Kidney (tissue), 14 donors: ENCODE measurements around the gene ITGAX. TPM values are rescaled to one million over a fixed set of nuclear protein-coding genes. Genes with fewer than 3 reads are reported as not detected.

Source experiments
- DNase-seq, 5 donors: peaks; one replicate each; pipeline ENCODE4 v3.0.0-alpha.2; 2013 to 2020
- FAIRE-seq: peaks from 2 replicates; lab custom pipeline; 2012; peaks lifted over from hg19 to GRCh38; lab: Jason Lieb, UNC
- H3K27ac ChIP-seq, 2 donors: one replicate each; pipeline ENCODE4 v1.7.0; 2013; ENCODE audit warnings: low read depth in 2 of 2, low read length in 2 of 2, inconsistent platforms in 1 of 2
- H3K27me3 ChIP-seq: one replicate; pipeline ENCODE4 v1.7.1; 2013; ENCODE audit warnings: low read length, inconsistent platforms; ENCODE audit not compliant: control insufficient read depth, insufficient read depth
- H3K36me3 ChIP-seq, 3 donors: one replicate each; pipeline versions ENCODE4 v1.7.0 to v1.7.1; 2013; ENCODE audit warnings: low read length in 3 of 3, control low read depth in 1 of 3, inconsistent platforms in 1 of 3; ENCODE audit not compliant: insufficient read depth in 3 of 3, control insufficient read depth in 2 of 3
- H3K4me1 ChIP-seq, 3 donors: one replicate each; pipeline versions ENCODE4 v1.7.0 to v1.7.1; 2013; ENCODE audit warnings: low read length in 3 of 3, inconsistent platforms in 1 of 3, low read depth in 1 of 3; ENCODE audit not compliant: control insufficient read depth in 2 of 3, insufficient read depth in 2 of 3
- H3K4me3 ChIP-seq, 3 donors: one replicate each; pipeline versions ENCODE4 v1.7.0 to v1.8.1; 2013; ENCODE audit warnings: low read length in 3 of 3, control low read depth in 1 of 3, inconsistent platforms in 1 of 3
- H3K9ac ChIP-seq, 3 donors: one replicate each; pipeline versions ENCODE4 v1.7.0 to v1.7.1; 2013; ENCODE audit warnings: low read length in 3 of 3, control low read depth in 1 of 3, inconsistent platforms in 1 of 3
- H3K9me3 ChIP-seq, 3 donors: one replicate each; pipeline versions ENCODE4 v1.7.0 to v1.7.1; 2013; ENCODE audit warnings: low read length in 3 of 3, control low read depth in 1 of 3, inconsistent platforms in 1 of 3; ENCODE audit not compliant: control insufficient read depth in 2 of 3, insufficient read depth in 1 of 3
- CTCF ChIP-seq: IDR thresholded peaks from 3 replicates; pipeline ENCODE4 v1.5.1; 2012; ENCODE audit warnings: mild to moderate bottlenecking, moderate library complexity, borderline replicate concordance; ENCODE audit not compliant: insufficient read depth; ENCODE audit errors: extremely low read depth
- intact Hi-C: fragments of 100-400 bp; cut with DNase I; formaldehyde crosslinking; loops from one replicate; pipeline ENCODE4 v1.11.1; 2022
- polyA plus RNA-seq: library from polyadenylated mRNA; stranded (reverse); fragments of 350-450 nt; fragmentation: Illumina TruSeq; extraction: RNeasy Lipid Tissue Mini Kit (QIAGEN cat#74804); gene quantifications from one replicate; pipeline ENCODE4 v1.2.3, GENCODE V29; 2014; ENCODE audit warnings: low read depth, low replicate concordance; ENCODE audit not compliant: insufficient read depth
- total RNA-seq: library from RNA; stranded (reverse); fragmentation: NEBNext Ultra II Directional; extraction: Animal tissue kit (Norgen Biotek cat#: 25700); gene quantifications from one replicate; pipeline ENCODE4 v1.2.1, GENCODE V29; 2021
- donor health status: control.
- donor health status: control.
- donor health status: control.
- donor health status: control.
- donor health status: control.
- donor health status: DM: yes; HTN: yes; CAD: no.
- donor health status: Normal renal cell carcinoma (clear cell type).

Gene ITGAX
- total and polyA plus RNA-seq, 2 donors from 2014 or later: 0.37 to 11.9 TPM

- Histone ChIP-seq H3K9ac (no peak overlapping the region), H3K9me3 (no peaks in the 10 kb centered on the region), H3K27ac (no peak overlapping the region), H3K4me3 (no peak overlapping the region), H3K36me3 (no peaks in the 10 kb centered on the region), H3K4me1 (no peaks in the 10 kb centered on the region), H3K27me3 (no peaks in the 10 kb centered on the region)
- no peak for FAIRE-seq
- no peak for TF ChIP-seq CTCF
- DNase-seq: no peak
- intact Hi-C loops: no loop called here
These were observed 47.7 kb downstream of the ITGAX start for GRCh38 chr16:31402687-31403086.

- TF ChIP-seq CTCF: no peak
- Histone ChIP-seq H3K27ac (no peak overlapping the region), H3K27me3 (no peaks in the 10 kb centered on the region), H3K9ac (no peak overlapping the region), H3K4me3 (no peak overlapping the region), H3K9me3 (no peaks in the 10 kb centered on the region), H3K4me1 (no peaks in the 10 kb centered on the region), H3K36me3 (no peaks in the 10 kb centered on the region)
- DNase-seq: no peak
- FAIRE-seq: no peak
- intact Hi-C loops: no loop called here
These were observed 48.8 kb downstream of the ITGAX start for GRCh38 chr16:31403590-31404352.

DNA sequence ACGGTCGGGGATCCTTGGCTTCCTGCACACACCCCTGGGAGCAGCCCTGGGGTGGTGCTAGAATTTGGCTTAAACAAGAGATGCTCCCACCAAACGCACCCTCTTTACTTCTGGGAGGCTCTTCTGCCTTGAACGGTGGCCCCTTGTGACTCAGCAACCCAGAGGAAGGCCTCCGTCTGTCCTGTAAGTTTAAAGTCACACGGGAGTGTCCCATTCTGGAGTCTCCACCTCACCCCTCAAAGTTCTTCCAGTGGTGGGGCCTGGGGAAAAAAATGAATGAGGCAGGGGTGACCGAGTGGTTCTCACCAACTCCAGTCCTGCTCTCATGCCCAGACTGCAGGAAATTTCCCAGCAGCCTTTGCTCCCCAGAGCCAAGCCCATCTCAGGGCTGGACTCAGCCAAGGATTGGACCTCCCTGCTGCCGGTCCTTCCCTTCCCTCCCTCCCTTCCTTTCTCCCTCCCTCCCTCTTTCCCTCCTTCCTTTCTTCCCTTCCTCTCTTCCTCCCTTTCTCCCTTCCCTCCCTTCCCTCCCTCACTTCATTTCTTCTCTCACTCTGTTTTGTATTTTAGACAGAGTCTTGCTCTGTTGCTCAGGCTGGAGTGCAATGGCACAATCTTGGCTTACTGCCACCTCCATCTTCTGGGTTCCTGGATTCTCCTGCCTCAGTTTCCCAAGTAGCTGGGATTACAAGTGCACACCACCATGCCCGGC, 49.5 kb downstream of the ITGAX start:
- TF ChIP-seq CTCF: no peak
- intact Hi-C loops: no loop called here
- Histone ChIP-seq H3K9ac (no peak overlapping the region), H3K36me3 (no peaks in the 10 kb centered on the region), H3K9me3 (no peaks in the 10 kb centered on the region), H3K4me1 (no peaks in the 10 kb centered on the region), H3K4me3 (no peak overlapping the region), H3K27me3 (no peaks in the 10 kb centered on the region), H3K27ac (no peak overlapping the region)
- FAIRE-seq (no peak), DNase-seq (no peak)
